Measurements from ENCODE around the gene NCF4.

Gene NCF4

DNA sequence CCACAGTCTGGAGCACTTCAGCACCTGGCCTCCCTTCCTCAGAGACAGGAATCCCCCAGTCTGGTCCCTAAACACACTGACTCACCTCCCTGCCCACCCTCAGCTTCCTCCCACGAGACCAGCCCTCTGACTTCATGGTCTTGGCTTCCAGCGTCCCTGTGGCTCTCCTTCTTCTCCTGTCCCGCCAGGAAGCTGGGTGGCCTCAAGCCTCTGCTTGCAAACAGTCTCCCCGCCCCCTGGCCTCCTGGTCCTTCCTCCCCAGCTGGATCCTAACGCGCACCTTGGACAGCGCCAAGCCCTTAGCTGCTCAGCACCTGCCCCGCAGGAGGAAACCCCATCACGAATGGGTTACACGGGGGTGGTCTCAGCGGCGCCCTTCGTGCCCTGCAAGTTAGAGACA, 4.5 kb downstream of the NCF4 start:
- DNase-seq = no peak

DNA sequence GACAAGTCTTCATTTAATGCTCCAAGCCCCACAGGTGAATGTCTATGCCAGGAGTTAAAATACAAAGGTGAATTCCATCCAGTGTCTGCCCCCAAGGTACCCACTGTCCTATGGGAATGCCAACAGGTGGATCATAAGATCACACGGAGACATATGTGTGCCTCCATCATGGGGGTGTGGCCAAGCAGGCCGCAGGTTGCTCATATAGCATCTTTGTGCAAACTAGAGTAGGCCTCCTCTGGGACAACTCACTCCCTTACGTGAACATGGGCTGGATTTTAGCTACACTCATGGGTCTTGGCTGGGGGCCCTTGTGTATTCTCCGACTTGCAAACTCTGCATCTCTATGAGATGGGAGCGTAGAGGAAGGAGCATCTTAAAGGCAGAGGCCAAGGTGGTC, 6.9 kb downstream of the NCF4 start:
- no peak for DNase-seq

DNA sequence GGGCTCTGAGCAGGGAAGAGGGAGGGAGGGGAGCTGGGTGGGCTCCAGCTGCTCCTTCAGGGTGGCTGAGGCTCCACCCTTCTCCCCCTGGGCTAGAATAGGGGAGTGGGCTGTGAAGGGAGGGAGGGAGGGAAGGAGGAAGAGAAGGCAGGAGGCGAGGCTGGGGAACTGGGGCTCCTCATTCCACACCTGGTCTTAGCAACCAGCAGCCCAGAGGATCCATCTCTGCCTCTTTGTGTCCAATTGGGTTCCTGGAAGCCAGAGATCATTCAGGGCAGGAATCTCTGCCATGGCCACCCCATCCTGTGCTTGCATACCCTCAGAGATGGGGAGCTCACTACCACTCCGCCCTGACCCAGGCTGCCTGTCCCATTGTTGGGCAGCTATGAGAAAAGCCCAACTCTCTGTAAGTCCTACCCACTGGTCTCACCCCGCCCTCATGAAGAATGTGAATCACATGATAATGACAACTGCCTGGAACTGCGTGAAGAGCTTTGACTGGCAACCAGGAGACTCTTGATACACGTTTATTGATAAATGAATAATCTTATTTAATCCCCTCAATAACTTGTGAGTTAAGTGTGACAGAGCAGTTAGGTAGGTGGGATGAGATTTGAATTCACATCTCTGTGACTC, 7.9 kb downstream of the NCF4 start:
- DNase-seq = no peak

DNA sequence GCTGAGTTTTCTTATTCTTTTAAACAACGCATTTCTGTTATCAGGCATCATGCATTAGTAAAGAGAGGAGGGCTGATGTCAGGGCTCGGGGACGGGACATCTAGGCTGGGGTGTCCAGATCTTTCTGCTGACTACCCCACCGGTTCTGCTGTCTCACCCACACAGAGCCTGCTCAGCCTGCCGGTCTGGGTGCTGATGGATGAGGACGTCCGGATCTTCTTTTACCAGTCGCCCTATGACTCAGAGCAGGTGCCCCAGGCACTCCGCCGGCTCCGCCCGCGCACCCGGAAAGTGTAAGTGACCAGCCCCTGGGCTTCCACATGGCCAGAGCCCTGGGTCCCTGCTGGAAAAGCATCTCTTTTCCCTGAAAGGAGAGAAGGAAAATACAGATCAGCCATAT, 9.4 kb downstream of the NCF4 start:
- no peak for DNase-seq

DNA sequence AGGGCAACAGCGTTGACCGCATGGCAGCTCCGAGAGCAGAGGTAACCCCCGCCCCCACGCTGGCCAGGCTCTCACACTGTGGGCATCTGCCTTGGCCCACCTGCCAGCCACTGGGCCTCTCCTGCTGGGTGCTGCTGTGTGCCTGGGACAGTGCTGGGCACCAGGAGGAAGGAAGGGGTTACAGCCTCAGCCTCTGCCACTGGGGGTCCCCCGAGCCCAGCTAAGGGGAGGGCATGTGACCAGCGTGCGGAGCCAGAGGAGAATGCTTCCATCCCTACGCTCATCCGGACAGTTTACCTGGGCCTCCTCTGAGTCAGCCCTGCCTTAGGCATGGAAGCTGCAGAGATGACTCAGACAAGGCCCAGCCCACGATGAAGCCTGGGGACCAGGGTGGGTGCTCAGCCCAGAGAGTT, 10.9 kb downstream of the NCF4 start:
- no peak for DNase-seq

DNA sequence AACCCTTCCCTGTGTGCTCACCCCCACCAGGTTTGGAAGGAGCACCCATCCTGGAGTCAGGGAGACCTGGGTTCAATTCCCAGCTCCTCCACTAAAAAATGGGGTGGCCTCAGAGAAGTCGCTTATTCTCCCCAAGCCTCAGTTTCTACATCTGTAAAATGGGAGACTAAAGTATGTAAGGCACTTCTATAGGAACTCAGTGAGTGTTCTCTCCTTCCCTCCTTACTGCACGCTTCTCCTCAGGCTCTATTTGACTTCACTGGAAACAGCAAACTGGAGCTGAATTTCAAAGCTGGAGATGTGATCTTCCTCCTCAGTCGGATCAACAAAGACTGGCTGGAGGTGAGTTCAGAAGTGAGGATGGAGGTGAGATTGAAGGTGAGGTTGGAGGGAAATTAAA, 11.3 kb downstream of the NCF4 start:
- DNase-seq = no peak

DNA sequence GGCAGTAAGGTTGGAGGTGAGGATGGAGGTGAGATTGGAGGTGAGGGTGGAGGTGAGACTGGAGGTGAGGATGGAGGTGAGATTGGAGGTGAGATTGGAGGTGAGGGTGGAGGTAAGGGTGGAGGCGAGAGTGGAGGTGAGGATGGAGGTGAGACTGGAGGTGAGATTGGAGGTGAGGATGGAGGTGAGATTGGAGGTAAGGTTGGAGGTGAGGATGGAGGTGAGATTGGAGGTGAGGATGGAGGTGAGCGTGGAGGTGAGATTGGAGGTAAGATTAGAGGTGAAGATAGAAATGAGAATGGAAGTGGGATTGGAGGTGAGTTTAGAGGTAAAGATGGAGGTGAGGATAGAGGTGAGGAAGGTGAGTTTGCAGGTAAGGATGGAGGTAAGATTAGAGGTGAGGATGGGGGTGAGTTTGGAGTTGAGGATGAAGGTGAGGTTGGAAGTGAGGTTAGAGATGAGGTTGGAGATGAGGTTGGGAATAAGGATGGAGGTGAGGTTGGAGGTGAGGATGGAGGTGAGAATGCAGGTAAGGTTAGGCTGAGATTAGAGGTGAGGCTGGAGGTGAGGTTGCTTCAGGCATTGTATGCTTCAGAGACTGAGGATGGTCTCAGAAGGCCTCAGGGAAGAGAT, 12.2 kb downstream of the NCF4 start:
- DNase-seq = no peak

DNA sequence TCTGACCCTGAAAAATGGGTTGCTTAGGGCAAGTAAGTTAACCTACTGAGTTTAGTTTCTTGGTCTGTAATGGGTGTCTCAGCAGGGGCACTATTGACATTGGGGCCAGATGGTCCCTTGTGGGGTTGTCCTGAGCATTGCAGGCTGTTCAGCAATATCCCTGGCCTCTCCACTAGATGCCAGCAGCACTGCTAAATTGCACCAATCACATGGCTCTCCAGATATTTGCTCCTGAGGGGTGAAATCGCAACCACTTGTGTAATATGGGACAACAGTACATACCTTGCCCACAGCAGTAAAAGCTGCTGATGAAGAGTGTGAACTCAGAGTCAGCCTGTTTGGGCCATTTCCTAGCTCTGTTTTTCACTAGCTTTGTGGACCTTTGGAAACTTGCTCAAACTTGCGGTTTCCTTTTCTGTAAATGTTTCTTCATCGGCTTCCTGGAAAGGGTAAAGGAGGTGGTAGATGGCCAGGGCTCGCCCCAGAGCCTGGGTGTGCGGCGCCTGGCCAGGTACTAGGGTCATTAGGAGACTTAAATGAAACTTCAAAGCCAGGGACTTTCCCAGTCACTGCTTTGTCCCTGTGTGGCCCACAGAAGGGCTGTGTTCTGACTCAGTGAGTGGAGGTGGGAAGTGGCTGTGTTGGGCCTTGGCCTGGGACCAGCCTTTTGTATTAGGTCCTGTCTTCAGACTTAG, 13.0 kb downstream of the NCF4 start:
- DNase-seq = no peak

DNA sequence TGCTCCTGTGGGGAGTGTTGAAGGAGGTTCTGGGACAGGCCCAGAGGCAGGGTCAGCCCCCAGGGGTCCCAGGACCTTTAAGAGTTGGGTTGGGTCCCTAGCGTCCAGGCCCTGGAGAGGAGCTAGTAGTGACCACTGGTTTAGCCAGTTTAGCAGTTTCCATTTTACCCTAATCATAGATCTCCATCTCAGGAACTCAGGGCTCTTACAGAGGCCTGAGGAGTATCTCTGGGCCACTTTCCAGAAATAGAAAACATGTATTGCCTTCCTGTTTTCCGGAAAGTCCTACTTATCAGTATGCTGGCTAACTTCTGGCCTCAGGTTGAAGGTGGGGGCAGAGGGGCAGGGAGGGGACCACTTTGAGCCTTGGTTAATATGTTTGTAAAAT, 13.5 kb downstream of the NCF4 start:
- DNase-seq = no peak

DNA sequence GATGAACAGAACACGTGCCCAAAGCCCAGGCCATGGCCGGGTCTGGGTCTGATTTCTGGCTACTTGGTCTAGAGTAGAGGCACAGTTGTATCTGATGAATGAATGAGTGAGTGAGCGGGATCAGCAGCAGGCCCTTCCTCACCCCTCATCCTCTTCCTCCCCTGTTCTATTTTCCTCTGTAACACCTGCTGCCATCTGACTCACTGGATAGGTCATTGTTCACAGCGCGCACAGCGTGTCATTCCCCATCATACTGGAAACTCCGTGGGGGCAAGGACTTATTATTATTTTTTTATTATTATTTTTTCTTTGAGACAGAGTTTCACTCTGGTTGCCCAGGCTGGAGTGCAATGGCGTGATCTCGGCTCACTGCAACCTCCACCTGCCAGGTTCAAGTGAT, 13.9 kb downstream of the NCF4 start:
- DNase-seq = no peak

DNA sequence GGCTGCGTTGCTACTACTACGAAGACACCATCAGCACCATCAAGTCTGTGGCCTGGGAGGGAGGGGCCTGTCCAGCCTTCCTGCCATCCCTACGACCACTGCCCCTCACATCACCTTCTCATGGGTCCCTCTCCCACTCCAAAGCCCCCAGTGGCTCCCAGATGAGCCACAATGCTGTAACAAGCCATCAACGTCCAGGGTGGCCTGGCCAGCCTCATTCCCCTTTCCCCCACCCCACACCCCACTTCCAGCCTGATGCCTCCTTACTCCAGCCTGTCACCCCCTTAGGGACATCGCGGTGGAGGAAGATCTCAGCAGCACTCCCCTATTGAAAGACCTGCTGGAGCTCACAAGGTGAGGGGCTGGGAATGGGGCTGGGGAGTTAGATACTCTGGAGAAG, 14.9 kb downstream of the NCF4 start:
- DNase-seq = no peak

DNA sequence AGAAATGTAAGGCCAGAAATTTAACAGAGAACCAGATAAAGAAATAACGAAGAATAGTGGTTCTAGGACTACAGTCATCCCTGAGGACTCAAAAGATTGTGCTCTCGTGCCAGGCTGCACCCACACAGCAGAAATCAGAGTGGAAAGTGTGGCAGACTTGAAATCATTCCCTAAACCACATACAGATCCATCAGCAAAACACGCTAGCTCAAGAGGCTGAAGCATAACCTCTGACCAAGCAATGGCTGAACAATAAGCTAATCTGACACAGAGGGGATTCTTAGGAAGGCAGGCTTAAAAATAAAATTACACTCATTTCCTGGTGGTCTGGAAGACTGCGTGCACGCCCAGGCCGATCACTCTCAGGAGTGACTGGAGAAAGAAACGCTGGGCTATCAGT, 19.0 kb downstream of the NCF4 start:
- no peak for DNase-seq

DNA sequence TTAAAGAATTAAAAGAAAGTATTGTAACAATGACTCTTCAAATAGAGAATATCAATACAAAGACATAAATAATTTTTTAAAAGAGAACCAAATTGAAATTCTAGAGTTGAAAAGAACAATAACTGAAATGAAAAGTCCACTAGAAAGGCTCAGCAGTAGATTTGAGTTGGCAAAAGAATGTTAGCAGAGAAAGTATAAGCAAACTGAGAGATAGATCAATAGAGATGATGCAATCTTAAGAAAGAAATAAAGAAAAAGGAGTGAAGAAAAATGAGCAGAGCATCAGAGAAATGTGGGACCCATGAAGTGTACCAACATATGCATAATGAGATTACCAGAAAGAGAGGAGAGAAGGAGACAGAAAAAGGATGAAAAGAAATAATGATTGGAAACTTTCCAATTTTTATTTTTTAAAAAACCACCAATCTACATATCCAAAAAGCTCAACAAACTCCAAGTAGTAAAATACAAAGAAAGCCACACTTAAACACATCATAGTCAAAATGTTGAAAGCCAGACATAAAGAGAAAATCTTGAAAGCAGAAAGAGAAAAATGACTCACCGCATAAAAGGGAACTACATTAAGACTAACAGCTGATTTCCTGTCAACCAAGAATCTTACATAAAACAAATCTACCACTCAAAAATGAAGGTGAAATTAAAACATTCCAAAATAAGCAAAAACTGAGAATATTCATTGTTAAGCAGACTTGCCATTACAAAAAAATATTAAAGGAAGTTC, 20.9 kb downstream of the NCF4 start:
- DNase-seq = no peak

DNA sequence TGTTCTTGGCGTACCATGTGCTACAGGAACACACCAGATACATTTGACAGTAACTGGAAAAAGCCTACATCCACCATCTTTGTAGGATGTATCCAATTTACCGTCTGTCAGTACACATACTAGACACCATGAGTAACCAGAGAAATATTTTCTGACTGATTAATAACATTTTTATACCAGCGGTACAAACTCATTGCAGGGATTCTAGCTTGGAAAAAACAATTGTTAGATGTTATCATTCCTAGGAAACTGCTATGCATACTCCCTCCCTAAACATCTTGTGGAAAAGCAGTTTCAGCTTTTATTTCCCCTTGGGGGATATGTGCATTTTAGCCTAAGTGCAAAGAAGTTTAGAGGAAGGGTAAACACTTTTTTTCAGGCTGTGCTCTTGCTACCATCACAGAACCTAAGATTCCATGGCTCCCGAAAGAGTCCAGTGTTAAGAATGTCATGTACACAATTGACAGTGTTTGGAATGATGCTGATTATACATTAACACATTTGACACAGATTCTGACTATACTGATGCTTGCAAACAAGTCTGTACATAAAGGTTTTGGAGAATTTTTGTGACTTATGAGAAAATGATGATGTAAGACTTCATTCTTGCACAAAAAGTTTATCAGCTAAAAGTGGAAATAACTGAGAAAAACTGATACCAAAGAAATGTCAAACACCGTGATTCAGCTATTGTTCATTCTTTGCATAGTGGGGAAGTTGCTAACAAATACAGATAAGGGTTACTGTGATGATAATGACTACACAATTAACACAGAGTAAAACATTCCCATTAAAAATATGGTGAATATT, 23.7 kb downstream of the NCF4 start:
- DNase-seq = no peak

DNA sequence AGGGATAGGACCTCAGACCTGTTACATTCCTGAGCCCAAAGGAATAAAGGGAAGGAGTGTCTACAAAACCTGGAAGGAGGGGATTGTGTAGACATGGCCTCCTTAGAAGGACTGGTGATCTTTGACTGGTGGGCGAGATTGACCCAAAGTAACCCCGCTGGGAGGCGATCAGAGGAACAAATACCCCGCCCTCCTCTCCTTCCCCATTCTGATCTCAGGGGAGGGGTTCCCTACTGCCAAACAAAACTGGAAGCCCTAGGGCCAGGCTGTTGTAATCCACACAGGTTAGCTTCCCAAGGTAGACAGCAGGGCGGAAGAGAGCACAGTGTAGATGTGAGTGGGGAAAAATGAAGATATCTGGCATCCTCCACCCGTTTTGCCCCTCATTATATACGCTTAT, 24.7 kb downstream of the NCF4 start:
- DNase-seq = no peak

DNA sequence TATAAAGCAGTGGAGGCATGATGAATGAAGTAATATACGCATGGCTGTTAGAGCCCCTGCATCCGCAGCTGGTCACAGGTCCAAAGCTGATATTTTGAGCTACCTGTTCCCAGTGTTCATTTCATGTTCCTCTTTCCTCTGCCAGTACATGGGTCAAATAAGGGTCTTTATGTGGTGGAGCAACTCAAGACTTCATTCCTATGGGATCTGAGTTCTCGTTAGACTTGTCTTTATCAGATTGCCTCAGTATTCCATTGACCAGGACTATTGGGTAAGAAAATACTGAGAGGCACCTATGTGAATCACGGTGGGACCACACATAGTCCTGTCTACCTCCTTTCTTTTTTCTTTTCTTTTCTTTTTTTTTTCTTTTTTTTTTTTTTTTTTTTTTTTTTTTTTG, 25.2 kb downstream of the NCF4 start:
- no peak for DNase-seq

DNA sequence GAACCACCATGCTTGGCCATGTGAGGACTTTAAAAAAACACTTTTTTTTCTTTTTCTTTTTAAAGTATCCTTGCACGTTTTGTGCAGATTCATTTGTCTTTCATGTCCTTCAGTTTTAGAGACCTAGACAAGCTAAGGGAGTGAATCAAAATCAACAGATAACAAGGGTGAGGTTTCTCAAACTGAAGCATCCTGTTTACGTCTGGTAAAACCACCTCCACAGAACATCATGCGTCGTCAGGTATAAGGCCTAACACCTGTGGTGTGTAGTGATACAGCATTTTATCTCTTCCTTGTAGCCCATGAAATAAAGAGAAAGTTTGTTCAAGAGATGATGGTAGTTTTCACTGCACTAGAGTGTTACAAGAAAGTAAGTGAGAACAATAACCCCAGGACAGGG, 26.4 kb downstream of the NCF4 start:
- no peak for DNase-seq

DNA sequence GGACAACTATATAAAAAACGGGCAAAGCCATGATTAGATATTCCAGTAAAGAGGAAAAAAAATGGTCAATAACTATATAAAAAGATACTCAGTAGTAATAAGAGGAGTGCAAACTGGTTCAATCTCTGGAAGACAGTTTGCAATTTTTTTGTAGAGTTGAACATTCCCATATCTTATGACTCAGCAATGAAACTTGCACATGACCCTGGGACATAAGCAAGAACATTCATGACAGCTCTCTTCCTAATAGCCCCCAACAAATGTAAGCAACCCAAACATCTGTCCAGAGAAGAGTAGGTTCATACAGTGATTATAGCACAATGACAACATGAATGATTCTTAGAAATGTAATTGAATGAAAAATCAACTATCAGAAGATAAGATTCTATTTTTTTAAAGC, 30.8 kb downstream of the NCF4 start:
- no peak for DNase-seq

DNA sequence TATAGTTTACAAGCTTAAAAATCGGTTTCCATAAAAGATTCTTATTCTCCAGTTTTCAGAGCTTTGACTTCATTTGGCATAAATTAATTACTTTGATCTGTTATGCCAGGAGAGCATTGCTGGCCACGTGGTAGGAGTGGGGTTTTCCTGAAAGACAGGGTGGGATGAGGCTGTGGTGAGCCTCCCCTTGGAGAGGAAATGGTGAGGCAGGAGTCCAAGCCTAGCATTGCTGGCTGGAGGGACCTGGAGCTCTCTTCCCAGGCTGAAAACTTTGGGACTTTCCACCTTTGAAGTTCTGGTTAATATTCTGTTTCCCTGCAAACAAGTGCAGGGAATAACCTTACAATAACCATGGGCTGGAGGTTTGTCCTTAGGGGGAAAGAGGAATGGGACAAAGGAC, 31.5 kb downstream of the NCF4 start:
- no peak for DNase-seq

DNA sequence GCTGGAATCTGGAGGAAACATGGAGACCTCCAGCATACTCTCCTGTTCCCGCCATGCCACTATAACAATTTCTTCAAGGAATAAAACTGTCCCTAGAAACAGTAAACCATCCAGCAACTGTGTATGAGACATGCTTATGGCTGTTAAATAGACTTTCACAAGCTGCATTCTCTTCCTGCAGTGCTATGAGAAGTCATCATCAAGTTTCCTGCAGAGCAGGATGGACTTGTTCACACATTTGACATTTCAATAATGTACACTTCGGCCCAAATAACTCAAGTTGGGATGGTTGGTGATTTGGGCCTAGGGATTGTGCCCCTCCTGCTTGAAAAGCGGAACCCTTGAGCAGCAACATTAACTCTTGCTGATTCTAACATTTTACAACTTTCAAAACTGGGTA, 32.5 kb downstream of the NCF4 start:
- DNase-seq = no peak

DNA sequence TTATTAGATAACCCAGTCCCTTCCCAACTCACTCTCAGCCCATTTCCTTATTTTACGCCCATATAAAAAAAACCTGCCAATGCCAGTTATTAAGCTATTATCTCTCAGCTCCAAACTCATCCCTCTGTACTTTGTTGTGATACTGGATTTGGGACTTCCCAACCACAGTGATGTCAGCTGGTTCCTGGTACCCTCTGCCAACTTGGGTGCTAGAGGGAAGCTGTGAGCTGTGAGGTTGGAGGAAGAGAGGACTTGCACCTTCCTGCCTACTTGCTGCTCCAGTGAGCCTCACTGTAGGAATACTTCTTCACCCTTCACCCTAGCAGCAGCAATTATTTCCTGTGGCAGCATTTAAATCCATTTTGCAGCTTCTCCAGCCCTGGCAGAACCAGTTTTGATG, 33.5 kb downstream of the NCF4 start:
- no peak for DNase-seq

DNA sequence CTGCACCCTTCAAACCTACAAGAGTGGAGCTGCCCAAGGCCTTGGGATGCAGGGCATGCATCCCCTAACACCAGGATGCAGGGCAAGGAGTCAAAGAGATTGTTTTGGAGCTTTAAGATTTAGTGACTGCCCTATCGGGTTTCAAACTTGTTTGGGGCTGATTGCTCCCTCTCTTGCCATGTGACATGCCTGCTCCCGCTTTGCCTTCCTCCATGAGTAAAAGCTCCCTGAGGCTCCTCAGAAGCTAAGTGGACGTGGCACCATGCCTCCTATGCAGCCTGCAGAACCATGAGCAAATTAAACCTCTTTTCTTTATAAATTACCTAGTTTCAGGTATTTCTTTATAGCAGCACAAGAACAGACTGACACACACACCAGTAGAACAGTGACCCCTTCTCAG, 36.8 kb downstream of the NCF4 start:
- DNase-seq = no peak

DNA sequence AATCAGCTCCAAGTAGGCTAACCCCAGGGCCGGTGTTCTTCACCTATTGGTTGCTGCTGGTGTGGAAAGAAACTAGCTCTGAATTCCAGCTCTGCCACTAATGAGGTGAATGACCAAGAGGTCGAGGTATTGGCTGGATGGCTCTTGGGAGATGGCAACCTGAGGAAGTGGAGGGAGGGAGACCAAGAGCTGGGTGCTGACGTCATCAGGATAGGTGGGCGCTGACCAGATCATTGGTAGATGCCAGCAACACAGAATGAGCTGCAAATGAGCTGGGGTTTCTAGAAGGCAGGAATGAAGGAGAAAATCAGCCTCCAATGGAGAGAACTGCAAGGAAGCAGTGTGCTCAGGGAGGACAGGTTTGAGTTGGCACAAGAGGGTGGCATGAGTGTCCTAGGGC, 37.9 kb downstream of the NCF4 start:
- DNase-seq = no peak
